Germinal center (tissue), 1 donor: ENCODE results near the gene RTL5.
"Not testable (repeated sequence)": the region's sequence is repeated elsewhere in the genome, so short reads cannot be mapped to it uniquely, and the experiment has no call there.

ENCODE experiments used
- DNase-seq: peaks from one replicate; pipeline ENCODE4 v3.0.0; 2012; ENCODE audit warnings: mixed read lengths, low spot score

RTL5 gene

GRCh38 chrX:72131317-72132294 lies at the start of gene RTL5:
Gene RTL5 (minus strand): TSS chrX:72131915.
- peak; percentile 23 for DNase-seq

- DNase-seq, result no peak
Observed at GRCh38 chrX:72180539-72180938, 48.8 kb upstream of the RTL5 start.

- DNase-seq, result no peak
Observed at GRCh38 chrX:72176981-72177380, 45.3 kb upstream of the RTL5 start.

GRCh38 chrX:72176289-72176688 lies 44.6 kb upstream of the RTL5 start:
- not testable (repeated sequence) for DNase-seq

GRCh38 chrX:72169008-72169728 lies 37.5 kb upstream of the RTL5 start:
- no peak for DNase-seq

- no peak for DNase-seq
Observed at GRCh38 chrX:72165551-72165950, 33.8 kb upstream of the RTL5 start.

GRCh38 chrX:72159769-72160168 lies 28.1 kb upstream of the RTL5 start:
- DNase-seq, result no peak

GRCh38 chrX:72158773-72159172 lies 27.1 kb upstream of the RTL5 start:
- DNase-seq, result no peak

GRCh38 chrX:72146527-72146926 lies 14.8 kb upstream of the RTL5 start:
- no peak for DNase-seq

- no peak for DNase-seq
Observed at GRCh38 chrX:72145181-72145580, 13.5 kb upstream of the RTL5 start.

- DNase-seq, result no peak
Observed at GRCh38 chrX:72143609-72143907, 11.8 kb upstream of the RTL5 start.

GRCh38 chrX:72142794-72143608 lies 11.3 kb upstream of the RTL5 start:
- no peak for DNase-seq

GRCh38 chrX:72142094-72142793 lies 10.5 kb upstream of the RTL5 start:
- no peak for DNase-seq

- no peak for DNase-seq
Observed at GRCh38 chrX:72141372-72142004, 9.8 kb upstream of the RTL5 start.

- no peak for DNase-seq
Observed at GRCh38 chrX:72139538-72139937, 7.8 kb upstream of the RTL5 start.

- no peak for DNase-seq
Observed at GRCh38 chrX:72137846-72138495, 6.3 kb upstream of the RTL5 start.

GRCh38 chrX:72133851-72134546 lies 2.3 kb upstream of the RTL5 start:
- DNase-seq, result no peak

GRCh38 chrX:72132456-72132855 lies 741 bp upstream of the RTL5 start:
- DNase-seq, result no peak

GRCh38 chrX:72130762-72131250 lies 909 bp downstream of the RTL5 start:
- DNase-seq, result no peak

GRCh38 chrX:72130156-72130761 lies 1.5 kb downstream of the RTL5 start:
- DNase-seq, result no peak
